ENCODE measurements around the gene MUC5AC.
"Not testable (repeated sequence)": the region's sequence is repeated elsewhere in the genome, so short reads cannot be mapped to it uniquely, and the experiment has no call there.

MUC5AC gene

DNA sequence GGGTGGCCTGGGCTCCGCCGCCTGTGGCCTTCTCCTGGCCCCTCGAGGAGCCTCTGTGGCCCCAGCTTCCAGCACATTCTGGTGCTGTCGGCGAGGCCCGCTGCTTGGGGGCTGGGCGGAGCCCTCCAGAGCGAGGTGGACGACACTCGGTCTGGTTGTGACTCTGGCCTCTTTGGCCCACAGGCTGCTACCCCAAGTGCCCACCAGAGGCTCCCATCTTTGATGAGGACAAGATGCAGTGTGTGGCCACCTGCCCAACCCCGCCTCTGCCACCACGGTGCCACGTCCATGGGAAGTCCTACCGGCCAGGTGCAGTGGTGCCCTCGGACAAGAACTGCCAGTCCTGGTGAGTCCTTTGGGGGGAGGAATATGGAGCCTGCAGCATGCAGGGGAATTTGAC lies 22.4 kb downstream of the MUC5AC start:
- H3K27me3 Mint-ChIP-seq, result no peaks in the 10 kb centered on the region

GRCh38 chr11:1180947-1181391 lies 23.2 kb downstream of the MUC5AC start:
- Mint-ChIP-seq H3K27ac (no peak overlapping the region), H3K9me3 (no peaks in the 10 kb centered on the region), H3K4me3 (no peak overlapping the region), H3K4me1 (ENCODE audit: low read depth) (peaks cover 2% of the 10 kb centered on the region), H3K27me3 (no peaks in the 10 kb centered on the region), H3K36me3 (ENCODE audit: low read depth) (no peaks in the 10 kb centered on the region)
- no peak for DNase-seq

More for the DNA sequence above, 22.4 kb downstream of the MUC5AC start:
- Mint-ChIP-seq H3K4me1 (ENCODE audit: low read depth) (peaks cover 2% of the 10 kb centered on the region), H3K36me3 (ENCODE audit: low read depth) (no peaks in the 10 kb centered on the region), H3K9me3 (peaks cover 5% of the 10 kb centered on the region), H3K4me3 (no peak overlapping the region), H3K27ac (no peak overlapping the region)
- no peak for DNase-seq

- H3K4me3 Mint-ChIP-seq, result no peak overlapping the region
- H3K9me3 Mint-ChIP-seq, result no peaks in the 10 kb centered on the region
Observed at GRCh38 chr11:1181420-1181819, 23.7 kb downstream of the MUC5AC start.

DNA sequence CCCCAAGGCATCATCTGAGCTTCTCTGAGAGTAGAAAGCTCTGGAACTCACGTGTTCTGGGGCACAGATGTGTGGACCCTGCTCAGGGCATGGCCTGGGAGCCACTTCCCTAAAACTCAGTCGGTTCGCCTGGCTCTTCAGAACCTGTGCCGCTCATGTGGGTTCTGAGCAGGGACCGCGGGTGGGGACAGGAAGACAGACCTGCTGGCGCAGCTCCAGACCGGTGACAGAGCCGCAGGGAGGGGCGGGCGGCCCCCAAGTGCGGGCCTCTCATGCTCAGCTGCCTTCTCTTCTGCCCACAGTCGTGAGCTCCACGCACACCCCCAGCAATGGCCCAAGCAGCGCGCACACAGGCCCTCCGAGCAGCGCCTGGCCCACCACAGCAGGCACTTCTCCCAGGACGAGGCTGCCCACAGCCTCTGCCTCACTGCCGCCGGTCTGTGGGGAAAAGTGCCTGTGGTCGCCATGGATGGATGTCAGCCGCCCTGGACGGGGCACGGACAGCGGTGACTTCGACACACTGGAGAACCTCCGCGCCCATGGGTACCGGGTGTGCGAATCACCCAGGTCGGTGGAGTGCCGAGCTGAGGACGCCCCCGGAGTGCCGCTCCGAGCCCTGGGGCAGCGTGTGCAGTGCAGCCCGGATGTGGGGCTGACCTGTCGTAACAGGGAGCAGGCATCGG lies 24.2 kb downstream of the MUC5AC start:
- DNase-seq, result no peak
- no peaks in the 10 kb centered on the region for H3K27me3 Mint-ChIP-seq
- H3K9me3 Mint-ChIP-seq, result no peaks in the 10 kb centered on the region
- H3K4me3 Mint-ChIP-seq, result no peak overlapping the region
- H3K36me3 Mint-ChIP-seq (ENCODE audit: low read depth), result no peaks in the 10 kb centered on the region
- peaks cover 2% of the 10 kb centered on the region for H3K4me1 Mint-ChIP-seq (ENCODE audit: low read depth)
- no peak overlapping the region for H3K27ac Mint-ChIP-seq

More at GRCh38 chr11:1181420-1181819, 23.7 kb downstream of the MUC5AC start:
- H3K27me3 Mint-ChIP-seq, result no peaks in the 10 kb centered on the region
- peaks cover 2% of the 10 kb centered on the region for H3K4me1 Mint-ChIP-seq (ENCODE audit: low read depth)
- H3K27ac Mint-ChIP-seq, result no peak overlapping the region
- DNase-seq, result no peak
- no peaks in the 10 kb centered on the region for H3K36me3 Mint-ChIP-seq (ENCODE audit: low read depth)

DNA sequence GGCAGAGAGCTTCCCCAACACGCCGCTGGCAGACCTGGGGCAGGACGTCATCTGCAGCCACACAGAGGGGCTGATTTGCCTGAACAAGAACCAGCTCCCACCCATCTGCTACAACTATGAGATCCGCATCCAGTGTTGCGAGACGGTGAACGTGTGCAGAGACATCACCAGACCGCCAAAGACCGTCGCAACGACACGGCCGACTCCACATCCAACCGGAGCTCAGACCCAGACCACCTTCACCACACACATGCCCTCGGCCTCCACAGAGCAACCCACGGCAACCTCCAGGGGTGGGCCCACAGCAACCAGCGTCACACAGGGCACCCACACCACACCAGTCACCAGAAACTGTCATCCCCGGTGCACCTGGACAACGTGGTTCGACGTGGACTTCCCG lies 26.4 kb downstream of the MUC5AC start:
- not testable (repeated sequence) for DNase-seq; H3K27me3 Mint-ChIP-seq; H3K27ac Mint-ChIP-seq; H3K4me1 Mint-ChIP-seq (ENCODE audit: low read depth); H3K4me3 Mint-ChIP-seq; H3K9me3 Mint-ChIP-seq; H3K36me3 Mint-ChIP-seq (ENCODE audit: low read depth)

DNA sequence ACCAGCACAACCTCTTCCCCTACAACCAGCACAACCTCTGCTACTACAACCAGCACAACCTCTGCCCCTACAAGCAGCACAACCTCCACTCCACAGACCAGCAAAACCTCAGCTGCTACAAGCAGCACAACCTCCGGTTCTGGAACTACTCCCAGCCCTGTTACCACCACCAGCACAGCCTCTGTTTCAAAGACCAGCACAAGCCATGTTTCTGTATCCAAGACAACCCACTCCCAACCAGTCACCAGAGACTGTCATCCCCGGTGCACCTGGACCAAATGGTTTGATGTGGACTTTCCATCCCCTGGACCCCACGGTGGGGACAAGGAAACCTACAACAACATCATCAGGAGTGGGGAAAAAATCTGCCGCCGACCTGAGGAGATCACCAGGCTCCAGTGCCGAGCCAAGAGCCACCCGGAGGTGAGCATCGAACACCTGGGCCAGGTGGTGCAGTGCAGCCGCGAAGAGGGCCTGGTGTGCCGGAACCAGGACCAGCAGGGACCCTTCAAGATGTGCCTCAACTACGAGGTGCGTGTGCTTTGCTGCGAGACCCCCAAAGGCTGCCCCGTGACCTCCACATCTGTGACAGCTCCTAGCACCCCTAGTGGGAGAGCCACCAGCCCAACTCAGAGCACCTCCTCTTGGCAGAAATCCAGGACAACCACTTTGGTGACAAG lies 30.8 kb downstream of the MUC5AC start:
- DNase-seq; H3K9me3 Mint-ChIP-seq; H3K27ac Mint-ChIP-seq; H3K36me3 Mint-ChIP-seq (ENCODE audit: low read depth); H3K4me1 Mint-ChIP-seq (ENCODE audit: low read depth); H3K4me3 Mint-ChIP-seq; H3K27me3 Mint-ChIP-seq: not testable (repeated sequence)

DNA sequence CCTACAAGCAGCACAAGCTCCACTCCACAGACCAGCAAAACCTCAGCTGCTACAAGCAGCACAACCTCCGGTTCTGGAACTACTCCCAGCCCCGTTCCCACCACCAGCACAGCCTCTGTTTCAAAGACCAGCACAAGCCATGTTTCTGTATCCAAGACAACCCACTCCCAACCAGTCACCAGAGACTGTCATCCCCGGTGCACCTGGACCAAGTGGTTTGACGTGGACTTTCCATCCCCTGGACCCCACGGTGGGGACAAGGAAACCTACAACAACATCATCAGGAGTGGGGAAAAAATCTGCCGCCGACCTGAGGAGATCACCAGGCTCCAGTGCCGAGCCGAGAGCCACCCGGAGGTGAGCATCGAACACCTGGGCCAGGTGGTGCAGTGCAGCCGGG lies 32.1 kb downstream of the MUC5AC start:
- H3K4me3 Mint-ChIP-seq; H3K27ac Mint-ChIP-seq; H3K4me1 Mint-ChIP-seq (ENCODE audit: low read depth); H3K27me3 Mint-ChIP-seq; H3K36me3 Mint-ChIP-seq (ENCODE audit: low read depth); H3K9me3 Mint-ChIP-seq; DNase-seq: not testable (repeated sequence)

- DNase-seq; H3K36me3 Mint-ChIP-seq (ENCODE audit: low read depth); H3K27ac Mint-ChIP-seq; H3K4me1 Mint-ChIP-seq (ENCODE audit: low read depth); H3K27me3 Mint-ChIP-seq; H3K9me3 Mint-ChIP-seq; H3K4me3 Mint-ChIP-seq: not testable (repeated sequence)
Observed at GRCh38 chr11:1191786-1192470, 34.2 kb downstream of the MUC5AC start.

GRCh38 chr11:1192741-1193325 lies 35.1 kb downstream of the MUC5AC start:
- H3K36me3 Mint-ChIP-seq (ENCODE audit: low read depth), result no peaks in the 10 kb centered on the region
- DNase-seq, result no peak
- H3K27ac Mint-ChIP-seq, result no peak overlapping the region
- no peaks in the 10 kb centered on the region for H3K9me3 Mint-ChIP-seq
- no peak overlapping the region for H3K4me3 Mint-ChIP-seq
- H3K27me3 Mint-ChIP-seq, result no peaks in the 10 kb centered on the region
- H3K4me1 Mint-ChIP-seq (ENCODE audit: low read depth), result no peaks in the 10 kb centered on the region

DNA sequence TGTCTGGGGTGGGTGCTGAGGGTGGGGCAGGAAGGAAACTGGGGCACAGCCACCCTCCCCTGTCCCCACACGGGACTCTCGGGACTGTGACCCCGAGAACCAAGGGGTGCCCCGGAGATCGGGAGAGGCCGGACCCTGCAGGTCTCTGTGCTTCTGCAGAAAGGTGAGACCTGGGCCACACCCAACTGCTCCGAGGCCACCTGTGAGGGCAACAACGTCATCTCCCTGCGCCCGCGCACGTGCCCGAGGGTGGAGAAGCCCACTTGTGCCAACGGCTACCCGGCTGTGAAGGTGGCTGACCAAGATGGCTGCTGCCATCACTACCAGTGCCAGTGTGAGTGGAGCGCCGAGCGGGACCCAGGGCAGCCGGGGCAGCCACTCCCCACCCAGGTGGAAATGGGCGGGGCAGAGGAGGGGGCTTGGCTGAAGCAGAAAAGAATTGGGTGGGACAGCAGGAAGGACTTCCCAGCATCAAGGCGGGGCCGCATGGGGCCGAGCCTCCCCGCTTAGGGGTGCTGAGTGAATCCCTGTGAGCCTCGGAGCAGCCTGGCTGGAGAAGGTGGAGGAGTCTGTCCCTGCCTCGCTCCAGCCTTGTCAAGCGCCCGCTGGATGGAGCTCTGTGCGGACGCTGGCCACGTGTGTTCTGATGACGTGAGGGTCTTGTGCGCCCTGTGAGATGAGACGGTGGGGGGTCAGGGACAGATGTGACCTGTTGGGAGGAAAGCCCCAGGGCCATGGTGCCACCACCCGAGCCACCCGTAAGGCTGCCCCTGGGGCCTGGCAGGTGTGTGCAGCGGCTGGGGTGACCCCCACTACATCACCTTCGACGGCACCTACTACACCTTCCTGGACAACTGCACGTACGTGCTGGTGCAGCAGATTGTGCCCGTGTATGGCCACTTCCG lies 35.8 kb downstream of the MUC5AC start:
- Mint-ChIP-seq H3K27me3 (no peaks in the 10 kb centered on the region), H3K36me3 (ENCODE audit: low read depth) (no peaks in the 10 kb centered on the region), H3K4me1 (ENCODE audit: low read depth) (no peaks in the 10 kb centered on the region), H3K4me3 (no peak overlapping the region), H3K9me3 (no peaks in the 10 kb centered on the region), H3K27ac (no peak overlapping the region)
- no peak for DNase-seq

GRCh38 chr11:1194231-1194976 lies 36.7 kb downstream of the MUC5AC start:
- Mint-ChIP-seq H3K27ac (no peak overlapping the region), H3K4me1 (ENCODE audit: low read depth) (no peaks in the 10 kb centered on the region), H3K36me3 (ENCODE audit: low read depth) (no peaks in the 10 kb centered on the region), H3K27me3 (no peaks in the 10 kb centered on the region), H3K4me3 (no peak overlapping the region), H3K9me3 (no peaks in the 10 kb centered on the region)
- no peak for DNase-seq

DNA sequence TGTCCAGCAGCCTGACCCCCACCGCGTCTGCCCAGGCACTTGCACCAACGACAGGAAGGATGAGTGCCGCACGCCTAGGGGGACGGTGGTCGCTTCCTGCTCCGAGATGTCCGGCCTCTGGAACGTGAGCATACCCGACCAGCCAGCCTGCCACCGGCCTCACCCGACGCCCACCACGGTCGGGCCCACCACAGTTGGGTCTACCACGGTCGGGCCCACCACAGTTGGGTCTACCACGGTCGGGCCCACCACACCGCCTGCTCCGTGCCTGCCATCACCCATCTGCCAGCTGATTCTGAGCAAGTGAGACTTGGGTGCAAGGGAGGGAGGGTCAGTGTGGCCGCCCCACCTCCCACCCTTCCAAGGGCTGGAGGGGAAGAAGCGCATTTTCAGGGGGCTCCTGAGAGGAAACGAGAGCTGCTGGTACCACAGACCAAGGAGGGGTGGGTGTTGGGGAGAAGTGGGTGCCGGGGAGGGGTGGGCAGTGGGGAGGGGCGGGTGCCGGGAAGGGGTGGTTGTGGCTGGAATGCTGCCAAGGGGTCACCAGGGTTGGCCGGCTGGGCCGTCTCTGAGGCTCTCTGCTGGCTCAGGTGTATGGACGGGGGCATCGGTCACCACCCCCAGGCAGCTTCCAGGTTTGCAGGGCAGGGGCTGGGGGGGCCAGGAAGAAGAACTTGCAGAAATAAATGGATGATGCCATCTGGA lies 37.4 kb downstream of the MUC5AC start:
- Mint-ChIP-seq H3K4me3 (no peak overlapping the region), H3K4me1 (ENCODE audit: low read depth) (no peaks in the 10 kb centered on the region), H3K9me3 (no peaks in the 10 kb centered on the region), H3K36me3 (ENCODE audit: low read depth) (no peaks in the 10 kb centered on the region), H3K27me3 (no peaks in the 10 kb centered on the region), H3K27ac (no peak overlapping the region)
- no peak for DNase-seq

Data from activated T-cell treated with anti-CD3 and anti-CD28 coated beads, Interleukin-2, amount 50 U/mL, for 24 hours (primary cell).